Hematopoietic multipotent progenitor cell (in vitro differentiated cells): ENCODE measurements around the gene AKAP13. TPM values are rescaled to one million over a fixed set of nuclear protein-coding genes. Genes with fewer than 3 reads are reported as not detected.
"Not testable (repeated sequence)": the region's sequence is repeated elsewhere in the genome, so short reads cannot be mapped to it uniquely, and the experiment has no call there.

Experiments used
- DNase-seq, 3 donors: peaks; one replicate each; pipeline ENCODE4 v3.0.0-alpha.2; 2011 to 2015; ENCODE audit warnings: low read depth in 2 of 3, low spot score in 2 of 3
- total RNA-seq: library from RNA; depleted of rRNA; stranded (reverse); fragments of >200 nt; gene quantifications from one replicate; pipeline ENCODE4 v1.2.3, GENCODE V29; 2012

AKAP13 gene
- total RNA-seq, 1 donor = 163 TPM

DNA sequence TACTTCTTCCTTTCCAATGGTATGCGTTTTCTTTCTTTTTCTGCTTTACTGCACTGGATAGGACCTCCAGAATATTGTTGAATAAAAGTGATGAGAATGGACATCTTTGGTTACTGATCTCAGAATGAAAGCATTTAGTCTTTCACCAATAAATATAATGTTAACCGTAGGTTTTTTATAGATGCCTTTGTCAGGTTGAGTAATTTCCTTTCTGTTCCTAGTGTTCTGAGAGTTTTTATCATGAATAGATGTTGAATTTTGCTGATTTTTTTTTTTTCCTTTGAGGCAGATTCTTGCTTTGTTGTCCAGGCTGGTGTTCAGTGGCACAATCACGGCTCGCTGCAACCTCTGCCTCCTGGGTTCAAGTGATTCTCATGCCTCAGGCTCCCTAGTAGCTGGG lies 255.9 kb downstream of the AKAP13 start:
- DNase-seq = no peak

- DNase-seq = no peak
Measured at GRCh38 chr15:85639752-85640381, 259.5 kb downstream of the AKAP13 start.

DNA sequence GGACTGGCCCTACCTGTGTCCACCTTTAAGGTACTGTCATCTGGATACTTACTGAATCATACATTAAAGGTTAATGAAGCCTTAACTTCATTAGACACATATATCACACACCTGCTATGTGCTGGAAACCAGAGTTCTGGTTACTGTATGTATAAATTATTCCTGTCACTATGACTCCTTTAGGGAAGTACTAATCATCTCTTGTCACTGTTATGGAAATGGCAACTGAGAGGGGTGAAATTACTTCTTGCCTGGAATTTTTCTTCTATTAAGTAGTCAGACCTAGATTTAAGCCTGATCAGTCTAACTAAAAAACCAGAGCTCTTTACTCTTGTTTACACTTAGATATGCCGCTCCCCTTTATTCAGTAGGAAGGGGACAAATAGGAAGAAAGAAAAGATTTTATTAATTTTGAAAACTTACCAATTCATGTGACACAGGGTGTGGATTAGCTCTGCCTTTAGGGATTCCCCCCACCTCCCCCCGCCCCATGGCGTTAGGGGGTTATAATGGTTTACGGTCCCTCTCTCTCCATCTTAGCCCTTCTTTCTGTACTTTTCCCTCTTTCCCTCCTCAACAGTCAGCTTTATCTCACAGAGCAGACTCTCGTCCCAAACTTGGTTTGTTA lies 261.8 kb downstream of the AKAP13 start:
- no peak for DNase-seq

DNA sequence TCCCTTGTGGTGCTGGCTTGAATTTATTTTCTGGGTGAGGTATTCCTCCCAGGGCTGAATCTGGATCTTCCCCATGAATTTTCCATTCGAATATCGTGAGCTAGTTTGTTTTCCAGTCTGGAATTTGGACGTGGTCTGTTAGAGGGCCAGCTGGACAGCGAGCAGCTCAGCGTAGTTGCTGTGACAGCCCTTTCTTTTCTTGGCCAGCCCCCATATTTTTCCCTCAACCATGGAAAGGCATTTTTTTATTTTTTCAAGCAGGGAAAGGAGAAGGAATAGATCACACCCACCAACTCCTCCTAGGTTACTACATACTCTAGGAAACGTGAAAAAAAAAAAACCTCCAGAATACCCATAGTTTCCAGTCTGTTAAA lies 262.3 kb downstream of the AKAP13 start:
- DNase-seq = no peak

GRCh38 chr15:85646538-85647091 lies 266.2 kb downstream of the AKAP13 start:
- DNase-seq = peak in 2 of 3 donors; percentile 37 to 47

- DNase-seq = peak in 2 of 3 donors; percentile 25 to 38
Measured at GRCh38 chr15:85649372-85649771, 269.0 kb downstream of the AKAP13 start.

- DNase-seq = no peak
Measured at GRCh38 chr15:85651548-85651947, 271.1 kb downstream of the AKAP13 start.

GRCh38 chr15:85652457-85652856 lies 272.1 kb downstream of the AKAP13 start:
- no peak for DNase-seq

DNA sequence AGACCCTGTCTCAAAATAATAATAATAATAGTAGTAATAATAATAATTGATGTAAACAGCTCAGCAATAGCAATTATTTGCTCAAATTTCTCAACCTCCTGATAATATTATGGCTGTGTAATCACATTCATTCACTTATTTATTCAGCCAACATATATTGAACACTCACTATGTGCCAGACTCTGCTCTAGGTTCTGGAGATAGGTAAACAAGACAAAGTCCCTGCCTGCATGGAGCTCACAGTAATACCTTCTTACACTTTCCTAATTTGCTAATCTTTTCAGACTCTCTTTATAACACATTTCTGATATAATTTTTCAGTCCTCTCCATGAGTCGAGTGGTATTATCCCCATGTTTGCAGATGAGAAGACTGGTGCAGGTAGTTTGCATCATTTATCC lies 276.7 kb downstream of the AKAP13 start:
- DNase-seq = no peak

- no peak for DNase-seq
Measured at GRCh38 chr15:85658816-85659215, 278.4 kb downstream of the AKAP13 start.

GRCh38 chr15:85661859-85662258 lies 281.5 kb downstream of the AKAP13 start:
- DNase-seq = no peak

- not testable (repeated sequence) for DNase-seq
Measured at GRCh38 chr15:85665677-85666076, 285.3 kb downstream of the AKAP13 start.

DNA sequence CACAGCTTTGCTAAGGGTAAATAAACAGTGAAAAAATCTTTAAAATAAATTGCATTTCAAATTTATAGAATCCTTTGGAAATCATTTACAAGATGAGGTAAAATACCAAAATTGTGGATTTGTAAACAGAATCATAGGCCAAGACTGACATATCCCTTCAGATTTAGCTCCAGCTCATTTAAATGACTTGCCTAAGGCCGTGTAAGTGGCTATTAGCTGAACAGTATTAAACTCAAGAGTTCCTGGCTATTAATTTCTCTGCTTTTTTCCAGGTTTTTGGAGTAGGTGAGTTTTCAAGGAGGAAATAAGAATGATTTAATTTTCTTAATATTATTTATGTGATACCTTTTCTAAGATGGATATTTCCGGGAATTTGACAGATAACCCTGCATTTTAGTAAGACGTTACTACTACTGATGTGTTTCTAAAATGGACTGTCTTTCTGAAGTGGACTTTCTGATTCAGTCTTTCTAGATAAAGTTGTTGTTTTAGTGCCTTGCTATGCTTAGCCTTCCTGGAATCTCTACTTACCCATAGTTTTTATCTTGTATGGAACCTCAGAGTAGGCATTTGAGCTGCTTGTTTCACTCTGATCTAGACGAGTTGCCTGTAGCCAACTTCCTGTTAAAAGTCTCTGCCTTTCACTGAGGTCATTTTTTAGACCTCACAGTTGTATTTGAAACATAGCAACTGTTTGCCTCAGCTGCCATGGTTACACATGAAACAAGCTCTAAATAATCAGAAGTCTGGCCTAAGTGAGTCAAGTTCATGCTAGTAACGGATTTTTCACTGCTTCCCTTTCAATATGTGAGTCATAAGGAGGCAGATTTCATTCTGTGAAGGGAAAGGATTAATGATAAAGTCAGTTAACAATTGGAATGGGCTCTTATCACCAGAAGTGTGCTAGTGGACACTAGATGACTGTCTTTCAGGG lies 287.4 kb downstream of the AKAP13 start:
- DNase-seq = peak; percentile 54 to 97 (median 95)

GRCh38 chr15:85671156-85671555 lies 290.8 kb downstream of the AKAP13 start:
- DNase-seq = no peak

DNA sequence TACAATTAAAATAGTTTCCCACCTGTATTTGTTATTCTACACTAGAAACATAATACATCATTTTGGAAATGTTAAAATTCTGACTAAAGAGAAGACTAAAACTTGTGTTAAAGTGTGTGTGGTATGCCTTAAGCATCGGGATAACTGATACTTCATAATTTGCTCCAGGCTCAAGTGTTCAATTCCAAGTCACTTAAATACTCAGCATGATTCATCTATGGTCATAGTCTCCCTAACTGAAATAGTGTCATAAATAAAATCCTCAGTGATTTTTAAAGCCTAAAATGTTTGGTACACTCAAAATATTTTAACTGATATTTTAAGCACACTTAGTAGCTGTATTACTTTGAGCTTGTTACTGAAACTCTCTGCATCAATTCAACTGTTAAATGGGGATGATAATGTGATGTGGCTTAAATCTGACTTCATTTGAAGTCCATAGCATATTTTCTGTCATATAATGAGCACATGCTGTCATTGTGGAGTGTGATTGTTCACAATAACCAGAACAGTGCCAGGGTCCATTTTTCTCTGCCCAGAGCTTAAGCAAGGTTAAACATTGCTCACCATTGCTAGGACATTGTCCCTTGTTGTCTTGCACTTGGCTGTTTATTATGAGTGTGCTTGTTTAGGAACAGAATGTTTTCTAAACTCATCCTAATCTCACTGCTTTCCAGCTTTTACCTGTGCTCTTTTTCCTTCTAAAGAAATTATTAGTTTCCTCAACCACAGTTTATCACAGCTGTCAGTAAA lies 292.1 kb downstream of the AKAP13 start:
- no peak for DNase-seq

DNA sequence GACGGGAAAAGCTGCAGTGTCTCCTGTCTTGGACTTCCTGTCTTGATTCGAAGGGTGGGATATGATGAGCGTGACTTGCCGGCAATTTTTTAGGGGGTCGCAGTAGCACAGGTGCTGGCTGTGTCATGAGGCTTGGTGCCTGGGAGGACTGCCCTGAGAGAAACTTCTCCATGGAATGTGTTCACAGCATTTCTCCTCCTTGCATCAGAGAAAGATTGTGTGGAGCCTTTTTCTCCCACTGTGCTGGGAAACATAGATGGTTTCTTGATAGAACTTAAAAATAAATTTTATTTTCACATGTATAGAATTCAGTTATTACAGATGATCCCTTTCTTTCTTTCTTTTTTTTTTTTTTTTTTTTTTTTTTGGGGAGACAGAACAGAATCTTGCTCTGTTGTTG lies 292.9 kb downstream of the AKAP13 start:
- DNase-seq = no peak

DNA sequence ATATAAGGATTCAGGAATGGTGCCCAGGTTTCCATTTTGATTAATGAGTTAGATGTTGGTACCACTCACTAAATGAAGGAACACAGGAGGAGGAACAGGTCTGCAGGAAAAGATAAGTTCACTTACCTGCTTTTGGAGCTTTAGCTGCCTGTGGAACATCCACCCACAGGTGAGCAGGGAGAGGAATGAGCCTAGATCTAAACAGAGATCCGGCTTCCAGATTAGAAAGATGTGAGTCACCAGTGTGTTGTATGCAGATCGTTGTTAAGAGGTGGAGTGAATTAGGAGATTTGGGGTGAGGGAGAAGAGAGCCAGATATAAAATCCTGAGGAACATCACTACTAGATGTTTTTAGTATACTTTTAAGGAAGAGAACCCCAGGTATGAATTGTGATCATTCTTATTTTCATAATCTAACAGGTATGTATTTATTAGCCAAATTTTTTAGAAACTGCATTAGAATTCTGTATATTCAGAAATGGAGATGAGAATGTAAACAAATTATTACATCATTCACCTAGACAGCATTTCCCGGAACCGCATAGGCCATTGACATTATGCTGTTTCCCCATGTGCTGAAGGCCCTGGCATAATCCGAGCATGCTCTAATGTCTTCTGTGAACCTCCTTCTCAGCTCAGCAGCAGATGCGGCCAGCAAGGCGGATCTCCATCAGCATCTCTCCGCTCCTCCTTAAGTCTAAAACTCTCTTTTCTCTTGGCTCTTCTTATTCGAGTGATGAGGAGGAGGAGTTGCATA lies 296.1 kb downstream of the AKAP13 start:
- no peak for DNase-seq

DNA sequence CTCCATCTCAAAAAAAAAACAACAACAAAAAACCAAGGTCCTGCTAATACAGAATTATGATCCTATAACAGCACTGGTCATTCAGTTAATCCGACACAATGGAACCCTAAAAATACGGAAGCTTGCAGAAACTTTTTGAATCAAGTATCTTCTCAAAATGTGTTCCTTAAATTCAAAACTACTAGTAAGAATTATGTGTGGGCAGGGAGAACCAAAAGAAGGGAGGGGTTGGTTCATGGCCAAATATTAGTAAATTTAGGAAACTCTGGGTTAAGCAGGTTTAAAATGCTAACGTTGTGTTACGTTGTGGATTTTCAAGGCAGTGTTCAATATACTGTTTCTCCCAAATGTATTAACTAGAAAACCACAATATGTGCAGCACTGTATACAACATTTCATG lies 298.8 kb downstream of the AKAP13 start:
- DNase-seq = no peak

GRCh38 chr15:85681386-85681785 lies 301.0 kb downstream of the AKAP13 start:
- no peak for DNase-seq

- DNase-seq = no peak
Measured at GRCh38 chr15:85684174-85684710, 303.8 kb downstream of the AKAP13 start.
